ENCODE data around the gene CD59. TPM values are rescaled to one million over a fixed set of nuclear protein-coding genes. Genes with fewer than 3 reads are reported as not detected.
"Not testable (repeated sequence)": the region's sequence is repeated elsewhere in the genome, so short reads cannot be mapped to it uniquely, and the experiment has no call there.

The CD59 gene
- total RNA-seq, 2 experiments from 2014 or later: 54.1 to 70.5 TPM

DNA sequence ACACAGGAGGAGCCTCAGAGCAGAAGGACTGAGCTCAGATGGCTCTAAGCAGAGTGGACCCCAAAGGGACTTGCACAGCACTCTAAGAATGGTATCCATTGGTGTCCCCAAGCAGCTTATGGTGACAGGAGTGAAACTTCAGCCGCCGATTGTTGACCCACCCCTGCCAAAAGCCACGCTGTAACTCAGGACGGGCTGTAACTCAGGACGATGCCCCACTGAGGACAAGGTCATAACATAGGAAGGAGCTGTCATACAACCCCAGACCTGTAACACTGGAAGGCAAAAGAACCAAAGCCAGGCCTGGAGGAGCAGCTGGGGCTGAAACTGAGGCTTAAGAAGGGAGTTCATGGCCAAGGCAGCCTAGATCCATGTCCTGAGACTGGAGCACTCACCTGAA, 14.2 kb downstream of the CD59 start:
- Mint-ChIP-seq H3K27me3 (peaks cover 13% of the 10 kb centered on the region), H3K36me3 (peaks cover 18% of the 10 kb centered on the region), H3K4me1 (peaks cover 45% of the 10 kb centered on the region), H3K9me3 (ENCODE audit: low read depth) (no peaks in the 10 kb centered on the region), H3K4me3 (no peak overlapping the region), H3K27ac (peak overlapping the region; percentile 64)
- no peak for DNase-seq
- no peak for ATAC-seq
- CTCF ChIA-PET: interaction anchor here (1.2 to 1.8 kb wide), 3 partner anchors 13 to 33 kb away, joined by 4 to 6 read pairs (median 5); partner anchors contain the start of gene CD59

DNA sequence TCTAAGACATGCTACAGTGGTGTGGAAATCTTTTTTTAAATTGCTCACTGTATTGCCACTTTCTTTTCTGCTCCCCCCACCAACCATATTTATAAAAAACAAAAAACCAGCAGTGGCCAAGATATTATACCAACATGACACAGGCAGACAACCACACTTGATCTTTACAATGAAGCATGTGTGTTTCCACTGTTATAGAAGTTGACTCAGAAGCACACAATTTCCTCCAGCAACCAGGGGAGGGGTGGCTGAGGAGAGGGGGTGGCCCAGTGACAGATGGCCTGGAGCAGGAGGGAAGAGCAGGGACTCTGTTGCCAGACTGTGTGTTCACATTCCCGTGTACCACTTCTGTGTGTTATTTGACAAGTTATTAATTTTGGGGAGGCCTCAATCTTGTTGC, 14.8 kb downstream of the CD59 start:
- peaks cover 45% of the 10 kb centered on the region for H3K4me1 Mint-ChIP-seq
- peak; percentile 25 for ATAC-seq
- peak overlapping the region; percentile 67 for H3K27ac Mint-ChIP-seq
- CTCF ChIA-PET: interaction anchor here (1.1 to 2.5 kb wide), 3 partner anchors 13 to 21 kb away, joined by 3 to 9 read pairs (median 6); no protein-coding TSS in a partner anchor
- H3K4me3 Mint-ChIP-seq: no peak overlapping the region
- H3K36me3 Mint-ChIP-seq: peaks cover 16% of the 10 kb centered on the region
- peaks cover 10% of the 10 kb centered on the region for H3K27me3 Mint-ChIP-seq
- no peaks in the 10 kb centered on the region for H3K9me3 Mint-ChIP-seq (ENCODE audit: low read depth)
- DNase-seq: no peak

GRCh38 chr11:33719587-33719986, 16.6 kb downstream of the CD59 start:
- Mint-ChIP-seq H3K4me1 (peaks cover 44% of the 10 kb centered on the region), H3K27ac (no peak overlapping the region), H3K9me3 (ENCODE audit: low read depth) (no peaks in the 10 kb centered on the region), H3K36me3 (peaks cover 13% of the 10 kb centered on the region), H3K4me3 (no peak overlapping the region), H3K27me3 (no peaks in the 10 kb centered on the region)
- no peak for DNase-seq
- CTCF ChIA-PET: interaction anchor here (2.5 kb wide), 1 partner anchor 23 kb away, joined by 9 read pairs; no protein-coding TSS in a partner anchor
- ATAC-seq: no peak

GRCh38 chr11:33718440-33718839, 17.8 kb downstream of the CD59 start:
- DNase-seq (no peak), ATAC-seq (no peak)
- CTCF ChIA-PET: interaction anchor here (1.6 kb wide), 1 partner anchor 15 kb away, joined by 3 read pairs; no protein-coding TSS in a partner anchor
- Mint-ChIP-seq H3K4me3 (no peak overlapping the region), H3K27ac (no peak overlapping the region), H3K4me1 (peaks cover 33% of the 10 kb centered on the region), H3K36me3 (peaks cover 13% of the 10 kb centered on the region), H3K27me3 (no peaks in the 10 kb centered on the region), H3K9me3 (ENCODE audit: low read depth) (no peaks in the 10 kb centered on the region)

- Mint-ChIP-seq H3K4me3 (no peak overlapping the region), H3K27ac (no peak overlapping the region), H3K4me1 (peaks cover 11% of the 10 kb centered on the region), H3K27me3 (no peaks in the 10 kb centered on the region), H3K36me3 (peaks cover 7% of the 10 kb centered on the region), H3K9me3 (ENCODE audit: low read depth) (no peaks in the 10 kb centered on the region)
- no peak for DNase-seq
- ATAC-seq: no peak
- CTCF ChIA-PET: interaction anchor here (0.6 to 2.9 kb wide), 10 partner anchors 10 to 125 kb away, joined by 3 to 25 read pairs (median 5); no protein-coding TSS in a partner anchor
Measured at GRCh38 chr11:33716243-33716642, 20.0 kb downstream of the CD59 start.

DNA sequence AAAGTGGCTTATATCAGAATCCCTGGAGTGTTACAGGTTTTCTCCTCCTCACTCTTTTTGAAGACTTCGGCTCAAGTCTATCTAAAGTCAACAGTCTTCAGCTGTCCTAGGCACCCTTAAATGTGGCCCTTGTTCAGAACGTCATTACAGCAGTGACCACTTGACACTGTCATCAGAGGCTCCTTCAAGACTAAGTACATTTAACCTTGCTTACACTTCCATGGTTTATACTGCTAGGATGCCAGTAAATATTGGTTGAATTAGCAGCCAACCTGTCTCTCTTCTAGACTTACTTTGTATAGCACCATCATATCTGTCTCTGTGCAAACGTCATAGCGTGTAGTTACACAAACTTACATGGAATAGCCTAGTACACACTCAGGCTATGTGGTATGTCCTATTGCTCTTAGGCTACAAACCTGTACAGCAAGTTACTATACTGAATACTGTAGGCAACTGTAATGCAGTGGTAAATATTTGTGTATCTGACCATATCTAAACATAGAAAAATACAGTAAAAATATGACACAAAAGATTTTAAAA, 22.3 kb downstream of the CD59 start:
- H3K9me3 Mint-ChIP-seq (ENCODE audit: low read depth): no peaks in the 10 kb centered on the region
- ATAC-seq: no peak
- CTCF ChIA-PET: interaction anchor here (0.8 to 1.2 kb wide), 3 partner anchors 21 to 283 kb away, joined by 3 to 5 read pairs (median 3); no protein-coding TSS in a partner anchor
- no peak for DNase-seq
- no peaks in the 10 kb centered on the region for H3K27me3 Mint-ChIP-seq
- no peaks in the 10 kb centered on the region for H3K4me1 Mint-ChIP-seq
- H3K27ac Mint-ChIP-seq: no peak overlapping the region
- H3K36me3 Mint-ChIP-seq: peaks cover 1% of the 10 kb centered on the region
- no peak overlapping the region for H3K4me3 Mint-ChIP-seq

GRCh38 chr11:33713151-33713855, 22.9 kb downstream of the CD59 start:
- Mint-ChIP-seq H3K36me3 (peaks cover 4% of the 10 kb centered on the region), H3K9me3 (ENCODE audit: low read depth) (no peaks in the 10 kb centered on the region), H3K27me3 (no peaks in the 10 kb centered on the region), H3K4me1 (no peaks in the 10 kb centered on the region), H3K27ac (no peak overlapping the region), H3K4me3 (no peak overlapping the region)
- CTCF ChIA-PET: no interaction called here
- no peak for DNase-seq
- no peak for ATAC-seq

GRCh38 chr11:33712436-33712835, 23.8 kb downstream of the CD59 start:
- DNase-seq (no peak), ATAC-seq (no peak)
- no peaks in the 10 kb centered on the region for H3K4me1 Mint-ChIP-seq
- H3K27ac Mint-ChIP-seq: no peak overlapping the region
- CTCF ChIA-PET: no interaction called here
- H3K27me3 Mint-ChIP-seq: no peaks in the 10 kb centered on the region
- no peak overlapping the region for H3K4me3 Mint-ChIP-seq
- H3K36me3 Mint-ChIP-seq: peaks cover 4% of the 10 kb centered on the region
- no peaks in the 10 kb centered on the region for H3K9me3 Mint-ChIP-seq (ENCODE audit: low read depth)

GRCh38 chr11:33709466-33709865, 26.8 kb downstream of the CD59 start:
- H3K27me3 Mint-ChIP-seq: no peaks in the 10 kb centered on the region
- CTCF ChIA-PET: interaction anchor here (0.8 kb wide), 1 partner anchor 287 kb away, joined by 3 read pairs; no protein-coding TSS in a partner anchor
- no peak overlapping the region for H3K4me3 Mint-ChIP-seq
- DNase-seq (no peak), ATAC-seq (no peak)
- H3K36me3 Mint-ChIP-seq: peaks cover 4% of the 10 kb centered on the region
- no peaks in the 10 kb centered on the region for H3K9me3 Mint-ChIP-seq (ENCODE audit: low read depth)
- H3K27ac Mint-ChIP-seq: no peak overlapping the region
- H3K4me1 Mint-ChIP-seq: peaks cover 11% of the 10 kb centered on the region

DNA sequence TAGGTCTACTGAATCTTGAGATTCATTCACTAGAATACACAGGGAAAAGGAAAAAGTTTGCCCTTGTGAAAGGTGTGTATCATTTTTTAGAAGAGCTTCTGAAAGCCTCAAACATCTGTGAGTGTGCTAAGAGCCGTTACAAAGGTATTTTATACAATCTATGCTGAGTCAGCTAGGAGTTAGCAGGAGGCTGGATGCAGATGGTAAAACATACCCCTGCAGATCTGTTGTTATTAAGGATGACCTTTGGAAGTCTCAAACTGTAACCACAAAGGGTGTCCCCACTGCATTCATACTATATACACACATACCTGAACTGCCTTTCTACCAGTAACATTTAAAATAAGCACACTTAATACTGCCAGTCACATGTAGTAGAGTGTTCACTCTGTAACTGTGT, 27.2 kb downstream of the CD59 start:
- no peaks in the 10 kb centered on the region for H3K27me3 Mint-ChIP-seq
- peaks cover 11% of the 10 kb centered on the region for H3K4me1 Mint-ChIP-seq
- no peak overlapping the region for H3K4me3 Mint-ChIP-seq
- DNase-seq (no peak), ATAC-seq (no peak)
- no peaks in the 10 kb centered on the region for H3K9me3 Mint-ChIP-seq (ENCODE audit: low read depth)
- H3K36me3 Mint-ChIP-seq: peaks cover 4% of the 10 kb centered on the region
- CTCF ChIA-PET: interaction anchor here (0.8 kb wide), 1 partner anchor 288 kb away, joined by 3 read pairs; no protein-coding TSS in a partner anchor
- no peak overlapping the region for H3K27ac Mint-ChIP-seq

DNA sequence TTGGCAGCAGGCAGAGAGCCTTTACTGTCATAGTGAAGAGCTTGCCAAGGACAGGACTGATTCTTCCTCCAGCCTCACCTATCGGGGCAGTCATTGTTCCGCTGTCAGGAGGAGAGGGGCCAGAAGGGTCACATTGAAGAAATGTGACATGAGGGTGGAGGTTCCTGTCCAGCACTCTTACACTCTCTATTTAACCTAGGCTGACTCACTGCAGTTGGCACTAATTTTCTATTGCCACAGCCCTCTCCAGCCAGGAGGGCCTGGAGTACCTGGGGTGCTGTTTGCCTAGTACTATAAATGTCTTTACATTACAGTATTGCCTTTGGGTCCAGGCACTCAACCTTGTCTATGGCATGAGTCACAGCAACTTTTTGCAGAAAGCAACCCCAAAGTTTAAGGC, 28.4 kb downstream of the CD59 start:
- peaks cover 11% of the 10 kb centered on the region for H3K4me1 Mint-ChIP-seq
- CTCF ChIA-PET: interaction anchor here (1.2 to 3.4 kb wide), 2 partner anchors 9 to 25 kb away, joined by 3 to 14 read pairs; no protein-coding TSS in a partner anchor
- not testable (repeated sequence) for H3K4me3 Mint-ChIP-seq; ATAC-seq; H3K27ac Mint-ChIP-seq; H3K27me3 Mint-ChIP-seq; H3K9me3 Mint-ChIP-seq (ENCODE audit: low read depth); H3K36me3 Mint-ChIP-seq; DNase-seq

GRCh38 chr11:33706966-33707365, 29.3 kb downstream of the CD59 start:
- no peak overlapping the region for H3K27ac Mint-ChIP-seq
- peaks cover 4% of the 10 kb centered on the region for H3K36me3 Mint-ChIP-seq
- peaks cover 11% of the 10 kb centered on the region for H3K4me1 Mint-ChIP-seq
- no peak for DNase-seq
- ATAC-seq: no peak
- peaks cover 2% of the 10 kb centered on the region for H3K27me3 Mint-ChIP-seq
- H3K9me3 Mint-ChIP-seq (ENCODE audit: low read depth): no peaks in the 10 kb centered on the region
- CTCF ChIA-PET: interaction anchor here (0.9 to 3.4 kb wide), 4 partner anchors 10 to 281 kb away, joined by 3 to 14 read pairs (median 4); no protein-coding TSS in a partner anchor
- H3K4me3 Mint-ChIP-seq: no peak overlapping the region

- H3K4me1 Mint-ChIP-seq: peaks cover 12% of the 10 kb centered on the region
- CTCF ChIA-PET: interaction anchor here (0.9 to 3.4 kb wide), 4 partner anchors 10 to 281 kb away, joined by 3 to 14 read pairs (median 4); no protein-coding TSS in a partner anchor
- H3K4me3 Mint-ChIP-seq: no peak overlapping the region
- H3K27ac Mint-ChIP-seq: no peak overlapping the region
- DNase-seq: no peak
- peaks cover 4% of the 10 kb centered on the region for H3K27me3 Mint-ChIP-seq
- no peak for ATAC-seq
- H3K9me3 Mint-ChIP-seq (ENCODE audit: low read depth): no peaks in the 10 kb centered on the region
- peaks cover 4% of the 10 kb centered on the region for H3K36me3 Mint-ChIP-seq
Measured at GRCh38 chr11:33706546-33706945, 29.7 kb downstream of the CD59 start.

Measured in activated CD8-positive, alpha-beta memory T cell treated with anti-CD3 and anti-CD28 coated beads, Interleukin-2, amount 10 ng/mL, durations not matched to agents 7 days and 5 days (primary cell).